Tibial nerve (tissue), 4 donors: Measurements from ENCODE around the gene SFXN3. TPM values are rescaled to one million over a fixed set of nuclear protein-coding genes. Genes with fewer than 3 reads are reported as not detected.

Experiments used
- total RNA-seq, 4 donors: library from RNA; depleted of rRNA; stranded (reverse); fragments of >200 nt; gene quantifications; one replicate each; pipeline ENCODE4 v1.1.0, GENCODE V29; 2016

SFXN3 gene
- total RNA-seq, 4 donors from 2014 or later: 77.4 to 181 (median 106) TPM

Other genes starting within 250 kb of the SFXN3 start
- gene SLF2, start 118.3 kb upstream of the SFXN3 start, total RNA-seq: 10 to 100 TPM; 25.7 to 37.7 (median 29.7) TPM
- 1 to 10 TPM; 3.1 to 9.2 (median 5.3) TPM for gene SEMA4G, start 61.7 kb upstream of the SFXN3 start, total RNA-seq
- gene MRPL43, start 43.7 kb upstream of the SFXN3 start, total RNA-seq: 100 to 1,000 TPM in 2 of 4 donors, 10 to 100 TPM in 2; 64.1 to 146 (median 99.5) TPM
- gene TWNK, start 43.7 kb upstream of the SFXN3 start, total RNA-seq: 10 to 100 TPM in 1 of 4 donors, 1 to 10 TPM in 3; 5.0 to 11.4 (median 6.6) TPM
- 100 to 1,000 TPM in 2 of 4 donors, 10 to 100 TPM in 2; 81.4 to 134 (median 98.7) TPM for gene LZTS2, start 31.4 kb upstream of the SFXN3 start, total RNA-seq
- gene PDZD7, start 105 bp upstream of the SFXN3 start, total RNA-seq: 1 to 10 TPM in 3 of 4 donors, under 1 TPM in 1; 0.84 to 2.4 (median 1.9) TPM
- gene KAZALD1, start 30.8 kb downstream of the SFXN3 start, total RNA-seq: 10 to 100 TPM in 1 of 4 donors, 1 to 10 TPM in 3; 4.0 to 13.5 (median 8.4) TPM
- gene TLX1, start 100.1 kb downstream of the SFXN3 start, total RNA-seq: not detected
- under 1 TPM in 1 of 4 donors, not detected in 3; 0.60 TPM for gene LBX1, start 198.2 kb downstream of the SFXN3 start, total RNA-seq